Panc1 (cell line): ENCODE results near the gene DRD4.

Source experiments
- POLR2AphosphoS5 ChIP-seq: IDR thresholded peaks from 2 replicates; pipeline ENCODE4 v1.6.1; 2012; ENCODE audit warnings: mild to moderate bottlenecking, low read depth, low read length, moderate library complexity
- TCF7L2 ChIP-seq: IDR thresholded peaks from 2 replicates; pipeline ENCODE4 v1.6.1; 2011; ENCODE audit warnings: mild to moderate bottlenecking, low read depth, low read length, inconsistent platforms
- TF ChIP-seq, protein P1 (sequence below): fragments of 450-650 bp; IDR thresholded peaks from 2 replicates; pipeline ENCODE4 v1.5.1; 2017; ENCODE audit warnings: mild to moderate bottlenecking
- TF ChIP-seq, protein P2 (sequence below), 2 experiments: IDR thresholded peaks; 2 replicates each; pipeline ENCODE4 v1.6.1; 2011 to 2012; ENCODE audit warnings: low read depth in 2 of 2, control low read depth in 1 of 2, low read length in 1 of 2, mild to moderate bottlenecking in 1 of 2, moderate library complexity in 1 of 2; ENCODE audit not compliant: insufficient read depth in 1 of 2

DNA sequence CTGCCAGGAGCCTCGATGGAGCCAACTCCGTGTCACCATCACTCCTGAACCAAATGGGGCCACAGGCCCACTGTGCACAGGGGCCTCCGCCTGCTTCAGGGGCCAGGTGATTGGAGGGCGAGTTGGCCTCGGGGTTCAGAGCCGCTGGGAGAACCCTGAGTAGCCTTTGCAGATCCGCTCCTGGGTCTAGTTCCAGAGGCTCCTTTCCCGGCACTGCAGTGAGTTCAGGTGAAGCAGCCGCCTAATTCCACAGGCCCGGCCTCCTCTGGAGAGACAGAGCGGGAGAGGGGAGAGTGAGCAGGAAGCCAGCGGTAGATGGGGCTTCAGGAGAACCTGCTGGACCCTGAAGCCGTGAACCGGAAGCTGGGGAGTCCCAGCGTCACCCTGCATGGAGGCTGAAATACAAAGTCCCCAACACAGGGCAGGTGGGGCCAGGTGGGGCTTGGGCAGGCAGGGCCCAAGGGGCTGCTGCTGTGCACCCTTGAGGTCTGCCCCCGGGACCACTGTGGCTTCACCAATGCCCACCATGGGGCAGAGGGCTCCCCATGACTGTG, 22.5 kb downstream of the DRD4 start:
- TF ChIP-seq, protein P1, sequence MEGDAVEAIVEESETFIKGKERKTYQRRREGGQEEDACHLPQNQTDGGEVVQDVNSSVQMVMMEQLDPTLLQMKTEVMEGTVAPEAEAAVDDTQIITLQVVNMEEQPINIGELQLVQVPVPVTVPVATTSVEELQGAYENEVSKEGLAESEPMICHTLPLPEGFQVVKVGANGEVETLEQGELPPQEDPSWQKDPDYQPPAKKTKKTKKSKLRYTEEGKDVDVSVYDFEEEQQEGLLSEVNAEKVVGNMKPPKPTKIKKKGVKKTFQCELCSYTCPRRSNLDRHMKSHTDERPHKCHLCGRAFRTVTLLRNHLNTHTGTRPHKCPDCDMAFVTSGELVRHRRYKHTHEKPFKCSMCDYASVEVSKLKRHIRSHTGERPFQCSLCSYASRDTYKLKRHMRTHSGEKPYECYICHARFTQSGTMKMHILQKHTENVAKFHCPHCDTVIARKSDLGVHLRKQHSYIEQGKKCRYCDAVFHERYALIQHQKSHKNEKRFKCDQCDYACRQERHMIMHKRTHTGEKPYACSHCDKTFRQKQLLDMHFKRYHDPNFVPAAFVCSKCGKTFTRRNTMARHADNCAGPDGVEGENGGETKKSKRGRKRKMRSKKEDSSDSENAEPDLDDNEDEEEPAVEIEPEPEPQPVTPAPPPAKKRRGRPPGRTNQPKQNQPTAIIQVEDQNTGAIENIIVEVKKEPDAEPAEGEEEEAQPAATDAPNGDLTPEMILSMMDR = no peak
- TF ChIP-seq POLR2AphosphoS5 (no peak), TCF7L2 (no peak)
- TF ChIP-seq, protein P2, sequence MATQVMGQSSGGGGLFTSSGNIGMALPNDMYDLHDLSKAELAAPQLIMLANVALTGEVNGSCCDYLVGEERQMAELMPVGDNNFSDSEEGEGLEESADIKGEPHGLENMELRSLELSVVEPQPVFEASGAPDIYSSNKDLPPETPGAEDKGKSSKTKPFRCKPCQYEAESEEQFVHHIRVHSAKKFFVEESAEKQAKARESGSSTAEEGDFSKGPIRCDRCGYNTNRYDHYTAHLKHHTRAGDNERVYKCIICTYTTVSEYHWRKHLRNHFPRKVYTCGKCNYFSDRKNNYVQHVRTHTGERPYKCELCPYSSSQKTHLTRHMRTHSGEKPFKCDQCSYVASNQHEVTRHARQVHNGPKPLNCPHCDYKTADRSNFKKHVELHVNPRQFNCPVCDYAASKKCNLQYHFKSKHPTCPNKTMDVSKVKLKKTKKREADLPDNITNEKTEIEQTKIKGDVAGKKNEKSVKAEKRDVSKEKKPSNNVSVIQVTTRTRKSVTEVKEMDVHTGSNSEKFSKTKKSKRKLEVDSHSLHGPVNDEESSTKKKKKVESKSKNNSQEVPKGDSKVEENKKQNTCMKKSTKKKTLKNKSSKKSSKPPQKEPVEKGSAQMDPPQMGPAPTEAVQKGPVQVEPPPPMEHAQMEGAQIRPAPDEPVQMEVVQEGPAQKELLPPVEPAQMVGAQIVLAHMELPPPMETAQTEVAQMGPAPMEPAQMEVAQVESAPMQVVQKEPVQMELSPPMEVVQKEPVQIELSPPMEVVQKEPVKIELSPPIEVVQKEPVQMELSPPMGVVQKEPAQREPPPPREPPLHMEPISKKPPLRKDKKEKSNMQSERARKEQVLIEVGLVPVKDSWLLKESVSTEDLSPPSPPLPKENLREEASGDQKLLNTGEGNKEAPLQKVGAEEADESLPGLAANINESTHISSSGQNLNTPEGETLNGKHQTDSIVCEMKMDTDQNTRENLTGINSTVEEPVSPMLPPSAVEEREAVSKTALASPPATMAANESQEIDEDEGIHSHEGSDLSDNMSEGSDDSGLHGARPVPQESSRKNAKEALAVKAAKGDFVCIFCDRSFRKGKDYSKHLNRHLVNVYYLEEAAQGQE (IDR thresholded peaks at IDR 0.05; ENCODE audit: insufficient read depth in 1 of 2, low read depth in 2 of 2, low read length in 1 of 2) = no peak
